Body of pancreas (tissue), 4 donors: Measurements from ENCODE around the gene ZBTB46.
A peak's percentile ranks its signal among the peaks of the same experiment; 100 is the strongest.

ENCODE experiments used
- POLR2A ChIP-seq, 3 donors: fragments of 450-650 bp; IDR thresholded peaks; one replicate each; pipeline ENCODE4 v1.6.1; 2016; ENCODE audit warnings: antibody characterized with exemption in 3 of 3, mild to moderate bottlenecking in 2 of 3
- TF ChIP-seq, protein P1 (sequence below), 7 experiments: fragments of 450-650 bp in 4 of 7; fragments of 200-600 bp in 3 of 7; sonication (generic) in 3 of 7; IDR thresholded peaks; one replicate each; pipeline ENCODE4 v1.5.1; 2016 to 2019; ENCODE audit warnings: antibody characterized with exemption in 7 of 7

DNA sequence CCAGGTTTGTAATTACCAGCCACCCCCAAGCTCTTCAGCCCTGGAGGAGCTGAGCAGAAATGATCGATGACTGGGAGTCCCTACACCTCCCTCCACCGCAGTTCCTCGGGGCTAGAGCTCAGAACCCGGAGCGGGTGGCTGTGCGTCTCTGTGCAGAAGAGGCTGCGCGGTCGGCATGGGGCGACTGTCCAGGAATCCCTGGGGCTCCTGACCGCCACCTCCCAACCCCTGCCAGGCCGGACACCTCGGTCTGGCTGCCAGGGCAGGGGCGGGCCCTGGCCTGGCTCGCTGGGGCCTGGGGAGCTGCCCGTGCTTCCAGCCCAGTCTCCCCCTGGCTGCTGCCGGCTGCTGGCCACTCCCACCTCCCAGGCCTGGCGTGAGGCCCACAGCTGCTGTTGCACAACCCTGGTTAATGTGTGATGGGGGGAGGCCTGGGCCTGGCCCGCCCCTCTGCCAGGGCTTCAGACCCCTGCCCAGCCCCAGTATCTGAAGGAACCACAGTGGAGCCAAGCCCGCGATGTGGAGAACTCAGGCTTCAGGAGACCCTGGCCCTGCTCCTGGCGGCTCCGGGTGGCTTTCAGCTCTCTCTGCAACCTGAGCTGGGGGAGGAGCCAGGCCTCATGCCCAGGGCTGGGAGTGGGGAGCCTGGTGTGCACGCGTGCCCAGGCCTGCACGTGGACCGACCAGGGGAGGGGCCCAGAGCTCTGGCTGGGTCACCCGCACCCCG, 90.3 kb downstream of the ZBTB46 start:
- peak; percentile 24 to 76 (median 67) for TF ChIP-seq POLR2A (IDR thresholded peaks at IDR 0.05)
- TF ChIP-seq, protein P1, sequence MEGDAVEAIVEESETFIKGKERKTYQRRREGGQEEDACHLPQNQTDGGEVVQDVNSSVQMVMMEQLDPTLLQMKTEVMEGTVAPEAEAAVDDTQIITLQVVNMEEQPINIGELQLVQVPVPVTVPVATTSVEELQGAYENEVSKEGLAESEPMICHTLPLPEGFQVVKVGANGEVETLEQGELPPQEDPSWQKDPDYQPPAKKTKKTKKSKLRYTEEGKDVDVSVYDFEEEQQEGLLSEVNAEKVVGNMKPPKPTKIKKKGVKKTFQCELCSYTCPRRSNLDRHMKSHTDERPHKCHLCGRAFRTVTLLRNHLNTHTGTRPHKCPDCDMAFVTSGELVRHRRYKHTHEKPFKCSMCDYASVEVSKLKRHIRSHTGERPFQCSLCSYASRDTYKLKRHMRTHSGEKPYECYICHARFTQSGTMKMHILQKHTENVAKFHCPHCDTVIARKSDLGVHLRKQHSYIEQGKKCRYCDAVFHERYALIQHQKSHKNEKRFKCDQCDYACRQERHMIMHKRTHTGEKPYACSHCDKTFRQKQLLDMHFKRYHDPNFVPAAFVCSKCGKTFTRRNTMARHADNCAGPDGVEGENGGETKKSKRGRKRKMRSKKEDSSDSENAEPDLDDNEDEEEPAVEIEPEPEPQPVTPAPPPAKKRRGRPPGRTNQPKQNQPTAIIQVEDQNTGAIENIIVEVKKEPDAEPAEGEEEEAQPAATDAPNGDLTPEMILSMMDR (IDR thresholded peaks at IDR 0.05): peak; percentile 11 to 67 (median 44)
